Kidney epithelial cell (primary cell): ENCODE measurements around the gene GLRA2. TPM values are rescaled to one million over a fixed set of nuclear protein-coding genes. Genes with fewer than 3 reads are reported as not detected.
"Not testable (repeated sequence)": the region's sequence is repeated elsewhere in the genome, so short reads cannot be mapped to it uniquely, and the experiment has no call there.

Source experiments
- DNase-seq: peaks from one replicate; pipeline ENCODE4 v3.0.0-alpha.2; 2010; ENCODE audit warnings: low read depth
- H3K27me3 ChIP-seq: 2 replicates; pipeline ENCODE4 v1.6.0; 2011; ENCODE audit warnings: low read length; ENCODE audit not compliant: control insufficient read depth, insufficient read depth
- H3K36me3 ChIP-seq: 2 replicates; pipeline ENCODE4 v1.5.1; 2011; ENCODE audit warnings: low read length; ENCODE audit not compliant: control insufficient read depth, insufficient read depth
- H3K4me3 ChIP-seq: 2 replicates; pipeline ENCODE4 v1.5.1; 2011; ENCODE audit warnings: low read depth, mild to moderate bottlenecking, control low read depth, low read length
- CTCF ChIP-seq: IDR thresholded peaks from 2 replicates; pipeline ENCODE4 v1.5.1; 2011; ENCODE audit warnings: mild to moderate bottlenecking, moderate library complexity, low read length, control low read depth, inconsistent platforms; ENCODE audit not compliant: insufficient read depth, poor library complexity, severe bottlenecking
- total RNA-seq: library from RNA; depleted of rRNA; stranded (reverse); fragments of >200 nt; gene quantifications from 2 replicates; pipeline ENCODE4 v1.2.3, GENCODE V29; 2015

GLRA2 gene
- total RNA-seq, 1 donor from 2014 or later = not detected

DNA sequence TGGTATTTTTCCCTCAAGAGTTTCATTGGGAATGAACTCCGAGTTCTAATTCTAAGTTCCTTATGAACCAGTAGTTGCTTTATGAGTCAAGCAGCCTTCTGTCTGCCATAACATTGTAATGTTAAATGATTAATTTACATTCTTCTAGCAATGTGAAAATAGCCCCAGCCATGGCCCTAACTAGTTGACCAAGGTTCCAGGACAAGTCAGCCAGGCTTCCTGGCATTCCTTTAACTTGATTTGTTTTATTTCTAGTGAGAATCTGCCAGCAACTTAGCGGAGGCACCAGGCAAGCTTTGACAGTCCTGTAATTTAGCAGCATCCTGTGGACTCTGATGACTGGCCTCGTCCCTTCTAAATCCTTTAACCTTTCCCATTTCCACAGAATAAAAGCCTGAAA lies 69.0 kb downstream of the GLRA2 start:
- H3K27me3 ChIP-seq = no peaks in the 10 kb centered on the region
- no peak overlapping the region for H3K4me3 ChIP-seq
- no peak for TF ChIP-seq CTCF
- DNase-seq = no peak
- H3K36me3 ChIP-seq = no peaks in the 10 kb centered on the region

DNA sequence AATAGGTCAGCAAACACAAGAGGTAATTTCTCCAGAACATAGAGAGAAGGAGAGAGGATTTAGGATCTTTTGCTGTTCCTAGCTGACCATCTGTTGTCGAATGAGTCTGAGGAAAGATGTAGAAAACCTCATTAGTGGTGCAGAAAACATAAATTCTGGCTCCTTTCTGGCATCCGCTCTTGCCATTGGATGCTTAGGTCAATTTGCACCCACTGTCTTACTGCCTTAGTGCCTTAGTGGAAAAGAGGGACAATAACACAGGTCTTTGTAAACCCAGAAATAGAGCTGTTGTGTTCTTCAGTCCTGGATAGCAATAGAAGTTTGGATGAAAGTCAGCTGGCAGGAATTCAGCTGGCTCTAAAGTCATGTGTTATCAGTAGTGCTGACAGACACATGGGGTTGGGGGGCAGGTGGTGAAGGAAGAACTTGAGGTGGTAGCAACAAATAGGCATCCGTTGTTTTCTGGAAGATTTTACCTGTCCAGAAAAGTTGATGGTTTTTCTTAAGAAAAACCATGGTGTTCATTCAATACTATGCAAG lies 78.2 kb downstream of the GLRA2 start:
- no peak overlapping the region for H3K4me3 ChIP-seq
- DNase-seq = no peak
- no peak for TF ChIP-seq CTCF
- no peaks in the 10 kb centered on the region for H3K36me3 ChIP-seq
- no peaks in the 10 kb centered on the region for H3K27me3 ChIP-seq

DNA sequence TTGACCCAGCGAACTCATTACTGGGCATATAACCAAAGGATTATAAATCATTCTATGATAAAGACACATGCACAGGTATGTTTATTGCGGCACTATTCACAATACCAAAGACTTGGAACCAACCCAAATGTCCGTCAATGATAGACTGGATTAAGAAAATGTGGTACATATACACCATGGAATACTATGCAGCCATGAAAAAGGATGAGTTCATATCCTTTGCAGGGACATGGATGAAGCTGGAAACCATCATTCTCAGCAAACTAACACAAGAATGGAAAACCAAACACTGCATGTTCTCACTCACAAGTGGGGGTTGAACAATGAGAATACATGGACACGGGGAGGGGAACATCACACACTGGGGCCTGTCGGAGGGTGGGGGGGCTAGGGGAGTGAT lies 83.1 kb downstream of the GLRA2 start:
- not testable (repeated sequence) for H3K27me3 ChIP-seq, H3K4me3 ChIP-seq

GRCh38 chrX:14616301-14616700 lies 87.0 kb downstream of the GLRA2 start:
- H3K36me3 ChIP-seq = no peaks in the 10 kb centered on the region
- no peaks in the 10 kb centered on the region for H3K27me3 ChIP-seq
- DNase-seq = no peak
- no peak for TF ChIP-seq CTCF
- no peak overlapping the region for H3K4me3 ChIP-seq

More for the DNA sequence above, 83.1 kb downstream of the GLRA2 start:
- H3K36me3 ChIP-seq, DNase-seq: not testable (repeated sequence)

GRCh38 chrX:14616836-14617235 lies 87.5 kb downstream of the GLRA2 start:
- no peak for DNase-seq
- H3K36me3 ChIP-seq = no peaks in the 10 kb centered on the region
- no peak for TF ChIP-seq CTCF

GRCh38 chrX:14618177-14618965 lies 89.0 kb downstream of the GLRA2 start:
- DNase-seq = no peak
- no peaks in the 10 kb centered on the region for H3K36me3 ChIP-seq
- no peak overlapping the region for H3K4me3 ChIP-seq
- TF ChIP-seq CTCF = no peak
- H3K27me3 ChIP-seq = no peaks in the 10 kb centered on the region

More at GRCh38 chrX:14616836-14617235, 87.5 kb downstream of the GLRA2 start:
- no peaks in the 10 kb centered on the region for H3K27me3 ChIP-seq
- H3K4me3 ChIP-seq = no peak overlapping the region
